H1 (cell line): ENCODE data around the gene ZNF496. TPM values are rescaled to one million over a fixed set of nuclear protein-coding genes. Genes with fewer than 3 reads are reported as not detected.

Experiments used
- CTCF ChIA-PET: fragments of 300-600 bp; sonication (Branson Sonifier 250); formaldehyde crosslinking; loops from one replicate; lab custom pipeline; 2021; ENCODE audit not compliant: partially characterized antibody; lab: Charles Lee
- POLR2A ChIA-PET: fragments of 300-600 bp; sonication (Branson Sonifier 250); formaldehyde crosslinking; loops from one replicate; lab custom pipeline; 2021; ENCODE audit warnings: inconsistent platforms; ENCODE audit not compliant: partially characterized antibody; lab: Charles Lee
- DNase-seq, 2 experiments: peaks; one replicate each; pipeline versions ENCODE4 v3.0.0 to v3.0.0-alpha.2; 2010 to 2022; ENCODE audit warnings: low spot score in 2 of 2, low read depth in 1 of 2, mixed read lengths in 1 of 2
- FAIRE-seq: peaks from 2 replicates; lab custom pipeline; 2011; peaks lifted over from hg19 to GRCh38; lab: Jason Lieb, UNC
- H2AFZ ChIP-seq: 2 replicates; pipeline ENCODE4 v1.8.1; 2012; ENCODE audit warnings: low read length, inconsistent platforms
- H2AK5ac ChIP-seq: 2 replicates; pipeline ENCODE4 v1.6.1; 2013; ENCODE audit warnings: low read depth, low read length
- H2BK120ac ChIP-seq: replicated peaks from 2 replicates; pipeline ENCODE3; 2013; ENCODE audit warnings: low read depth, low read length, inconsistent platforms
- H2BK12ac ChIP-seq: 2 replicates; pipeline ENCODE4 v1.6.1; 2013; ENCODE audit warnings: low read depth, low read length
- H2BK15ac ChIP-seq: 2 replicates; pipeline ENCODE4 v1.6.1; 2013; ENCODE audit warnings: low read length
- H2BK20ac ChIP-seq: 2 replicates; pipeline ENCODE4 v1.6.1; 2013; ENCODE audit warnings: low read length
- H2BK5ac ChIP-seq: 2 replicates; pipeline ENCODE4 v1.6.1; 2013; ENCODE audit warnings: low read depth, low read length
- H3K14ac ChIP-seq: 2 replicates; pipeline ENCODE4 v1.6.1; 2013; ENCODE audit warnings: inconsistent platforms; ENCODE audit not compliant: insufficient read length
- H3K18ac ChIP-seq: 2 replicates; pipeline ENCODE4 v1.6.1; 2013; ENCODE audit warnings: low read length; ENCODE audit errors: extremely low read depth
- H3K23ac ChIP-seq: 2 replicates; pipeline ENCODE4 v1.6.1; 2013; ENCODE audit warnings: inconsistent platforms; ENCODE audit not compliant: insufficient read length
- H3K23me2 ChIP-seq: 2 replicates; pipeline ENCODE4 v1.6.1; 2013; ENCODE audit warnings: low read depth, low read length
- H3K27ac ChIP-seq: 2 replicates; pipeline ENCODE4 v1.6.1; 2011; ENCODE audit warnings: low read depth, low read length, inconsistent platforms
- H3K27me3 ChIP-seq, 4 experiments: replicated peaks in 1 of 4; 1 replicate in 1 of 4; 2 replicates in 3 of 4; pipeline versions ENCODE4 v1.6.1 to v1.8.1; 2011 to 2013; ENCODE audit warnings: low read length in 3 of 4, mild to moderate bottlenecking in 3 of 4, inconsistent platforms in 2 of 4, mixed read lengths in 2 of 4, moderate library complexity in 1 of 4; ENCODE audit not compliant: control insufficient read depth in 3 of 4, insufficient read depth in 3 of 4; ENCODE audit errors: extremely low read depth in 1 of 4
- H3K36me3 ChIP-seq, 4 experiments: 2 replicates each; pipeline versions ENCODE4 v1.6.1 to v1.8.1; 2011 to 2013; ENCODE audit warnings: mild to moderate bottlenecking in 4 of 4, low read length in 3 of 4, moderate library complexity in 2 of 4, control low read depth in 1 of 4, inconsistent platforms in 1 of 4; ENCODE audit not compliant: insufficient read depth in 4 of 4, control insufficient read depth in 2 of 4
- H3K4ac ChIP-seq: replicated peaks from 2 replicates; pipeline ENCODE3; 2013; ENCODE audit warnings: low read length, low read depth, mixed read lengths, inconsistent platforms; ENCODE audit not compliant: insufficient read length
- H3K4me1 ChIP-seq, 4 experiments: replicated peaks in 1 of 4; 1 replicate in 1 of 4; 2 replicates in 3 of 4; pipeline versions ENCODE4 v1.6.1 to v1.8.1; 2011 to 2013; ENCODE audit warnings: low read length in 3 of 4, inconsistent platforms in 2 of 4, mixed read lengths in 1 of 4; ENCODE audit not compliant: insufficient read depth in 4 of 4, control insufficient read depth in 3 of 4
- H3K4me2 ChIP-seq, 2 experiments: 2 replicates each; pipeline versions ENCODE4 v1.6.1 to v1.8.1; 2011 to 2013; ENCODE audit warnings: low read depth in 2 of 2, low read length in 2 of 2, control low read depth in 1 of 2, inconsistent platforms in 1 of 2, mild to moderate bottlenecking in 1 of 2; ENCODE audit not compliant: insufficient read depth in 1 of 2
- H3K4me3 ChIP-seq, 4 experiments: fragments of 200-600, 300-600 bp in 1 of 4; sonication (generic), shearing (Covaris generic), sonication (Bioruptor Twin) in 1 of 4; 2 replicates each; pipeline versions ENCODE4 v1.5.1 to v1.8.1; 2011 to 2016; ENCODE audit warnings: low read length in 4 of 4, low read depth in 3 of 4, control low read depth in 2 of 4, inconsistent platforms in 2 of 4, mild to moderate bottlenecking in 2 of 4, mixed read lengths in 1 of 4, moderate library complexity in 1 of 4; ENCODE audit not compliant: insufficient read depth in 2 of 4; ENCODE audit errors: extremely low read depth in 1 of 4
- H3K56ac ChIP-seq: replicated peaks from 2 replicates; pipeline ENCODE3; 2013; ENCODE audit warnings: low read depth, mild to moderate bottlenecking, mixed read lengths, low read length, inconsistent platforms; ENCODE audit not compliant: insufficient read length
- H3K79me1 ChIP-seq: 2 replicates; pipeline ENCODE4 v1.6.1; 2013; ENCODE audit warnings: low read depth, low read length, control low read depth
- H3K79me2 ChIP-seq, 2 experiments: 2 replicates each; pipeline versions ENCODE4 v1.6.1 to v1.8.1; 2012 to 2013; ENCODE audit warnings: low read length in 2 of 2, mild to moderate bottlenecking in 2 of 2, inconsistent platforms in 1 of 2; ENCODE audit not compliant: insufficient read depth in 2 of 2, control insufficient read depth in 1 of 2
- H3K9ac ChIP-seq, 4 experiments: replicated peaks in 1 of 4; 1 replicate in 1 of 4; 2 replicates in 3 of 4; pipeline versions ENCODE4 v1.6.1 to v1.8.1; 2011 to 2013; ENCODE audit warnings: low read depth in 3 of 4, low read length in 3 of 4, control low read depth in 2 of 4, mild to moderate bottlenecking in 2 of 4, moderate library complexity in 2 of 4, inconsistent platforms in 1 of 4; ENCODE audit errors: extremely low read depth in 1 of 4
- H3K9me3 ChIP-seq, 2 experiments: 2 replicates each; pipeline versions ENCODE4 v1.6.1 to v1.8.1; 2012 to 2013; ENCODE audit warnings: mild to moderate bottlenecking in 2 of 2, moderate library complexity in 2 of 2, control low read depth in 1 of 2, inconsistent platforms in 1 of 2, low read depth in 1 of 2, low read length in 1 of 2, mixed read lengths in 1 of 2; ENCODE audit not compliant: insufficient read depth in 2 of 2
- H4K20me1 ChIP-seq, 2 experiments: replicated peaks in 1 of 2; 2 replicates each; pipeline versions ENCODE3 to v1.8.1; 2011 to 2013; ENCODE audit warnings: inconsistent platforms in 2 of 2, low read length in 2 of 2, mild to moderate bottlenecking in 1 of 2; ENCODE audit not compliant: insufficient read depth in 2 of 2, control insufficient read depth in 1 of 2
- H4K5ac ChIP-seq: 2 replicates; pipeline ENCODE4 v1.6.1; 2013; ENCODE audit warnings: low read length, low read depth, mixed read lengths, inconsistent platforms; ENCODE audit not compliant: insufficient read length
- H4K8ac ChIP-seq: 2 replicates; pipeline ENCODE4 v1.8.0; 2013; ENCODE audit warnings: mild to moderate bottlenecking, moderate library complexity, low read length, inconsistent platforms; ENCODE audit not compliant: insufficient read depth; ENCODE audit errors: extremely low read depth
- H4K91ac ChIP-seq: replicated peaks from 2 replicates; pipeline ENCODE3; 2013; ENCODE audit warnings: low read length, mixed read lengths, inconsistent platforms; ENCODE audit not compliant: insufficient read length
- CBX5 ChIP-seq: fragments of 300-800, 300-1000 bp; sonication (generic); IDR thresholded peaks from 2 replicates; pipeline ENCODE4 v1.7.1; 2016; ENCODE audit warnings: antibody characterized with exemption, low read length, low read depth
- JUN ChIP-seq: IDR thresholded peaks from 2 replicates; pipeline ENCODE4 v1.6.1; 2011; ENCODE audit warnings: low read depth, mild to moderate bottlenecking, improper control_type of control experiment, low read length
- MAFK ChIP-seq: IDR thresholded peaks from 2 replicates; pipeline ENCODE4 v1.6.1; 2012; ENCODE audit warnings: low read depth, mild to moderate bottlenecking, improper control_type of control experiment, low read length
- NRF1 ChIP-seq: IDR thresholded peaks from 2 replicates; pipeline ENCODE4 v1.6.1; 2011; ENCODE audit warnings: mild to moderate bottlenecking, low read depth, low read length, improper control_type of control experiment
- POLR2A ChIP-seq, 2 experiments: IDR thresholded peaks; 1 replicate in 1 of 2; 2 replicates in 1 of 2; pipeline ENCODE4 v1.6.1; 2011; ENCODE audit warnings: low read depth in 2 of 2, low read length in 2 of 2, mild to moderate bottlenecking in 2 of 2; ENCODE audit errors: control extremely low read depth in 1 of 2
- SAP30 ChIP-seq: fragments of 300-600 bp; sonication (generic); IDR thresholded peaks from 2 replicates; pipeline ENCODE4 v1.7.1; 2012; ENCODE audit warnings: low read length, moderate library complexity, mild to moderate bottlenecking, inconsistent platforms; ENCODE audit not compliant: insufficient read depth, insufficient replicate concordance
- SIX5 ChIP-seq: IDR thresholded peaks from 2 replicates; pipeline ENCODE4 v1.6.1; 2011; ENCODE audit warnings: mild to moderate bottlenecking, low read depth, low read length
- SP4 ChIP-seq: IDR thresholded peaks from 2 replicates; pipeline ENCODE4 v1.6.1; 2012; ENCODE audit warnings: low read length, inconsistent platforms
- WGBS, 2 experiments: shearing (Covaris generic) in 1 of 2; methylation state at CpG; one replicate each; pipeline versions ENCODE4 v1.1.6 to v1.1.7; 2013 to 2015; ENCODE audit warnings: low lambda C conversion rate in 2 of 2, mixed read lengths in 2 of 2, inconsistent platforms in 1 of 2, low coverage in 1 of 2, missing lambda C conversion rate in 1 of 2; ENCODE audit not compliant: insufficient replicate concordance in 2 of 2, insufficient coverage in 1 of 2, insufficient read length in 1 of 2; ENCODE audit errors: extremely low coverage in 1 of 2, missing lambda C conversion rate in 1 of 2; 5-methylcytosine and 5-hydroxymethylcytosine counted together
- polyA plus RNA-seq, 7 experiments: library from polyadenylated mRNA; depleted of rRNA in 3 of 7; stranded (reverse) in 5 of 7; unstranded in 2 of 7; fragments of >200 nt in 5 of 7; fragments of 200-250 nt in 2 of 7; gene quantifications; 1 replicate in 5 of 7; 2 replicates in 1 of 7; 4 replicates in 1 of 7; pipeline versions ENCODE4 v1.2.1 to v1.2.3, GENCODE V29; 2011 to 2013; ENCODE audit warnings: missing spikeins in 2 of 7, mixed read lengths in 2 of 7
- total RNA-seq: library from RNA; stranded (reverse); fragmentation: NEBNext Ultra II Directional; extraction: Animal tissue kit (Norgen Biotek cat#: 25700); gene quantifications from 2 replicates; pipeline ENCODE4 v1.2.1, GENCODE V29; 2021
- TF ChIP-seq, protein P1 (sequence below): IDR thresholded peaks from 2 replicates; pipeline ENCODE4 v1.6.1; 2011; ENCODE audit warnings: low read length, improper control_type of control experiment
- TF ChIP-seq, protein P2 (sequence below): IDR thresholded peaks from 2 replicates; pipeline ENCODE4 v1.6.1; 2012; ENCODE audit warnings: low read length, inconsistent platforms
- TF ChIP-seq, protein P3 (sequence below): IDR thresholded peaks from 2 replicates; pipeline ENCODE4 v1.6.1; 2011; ENCODE audit warnings: low read depth, mild to moderate bottlenecking, low read length; ENCODE audit not compliant: insufficient read depth

The ZNF496 gene
- total and polyA plus RNA-seq, 2 of the 8 experiments (the other 6 are each of a cell fraction or from before 2014, with no cell fraction given): 27.9 to 71.4 TPM

DNA sequence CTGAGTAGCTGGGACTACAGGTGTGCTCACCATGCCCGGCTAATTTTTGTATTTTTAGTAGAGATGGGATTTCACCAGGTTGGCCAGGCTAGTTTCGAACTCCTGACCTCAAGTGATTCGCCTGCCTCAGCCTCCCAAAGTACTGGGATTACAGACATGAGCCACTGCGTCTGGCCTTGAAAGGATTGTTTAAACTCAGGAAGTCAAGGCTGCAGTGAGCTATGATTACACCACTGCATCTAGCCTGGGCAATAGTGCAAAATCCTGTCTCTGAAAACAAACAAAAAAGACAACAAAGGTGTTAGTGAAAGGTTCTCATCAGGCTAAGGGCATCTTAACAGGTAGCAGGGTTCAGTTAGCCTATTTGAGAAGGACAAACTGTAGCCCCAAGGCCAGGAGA, 14.2 kb upstream of the ZNF496 start:
- Histone ChIP-seq H3K4me1 (no peaks in the 10 kb centered on the region; a peak in 1 of 7 replicates), H4K20me1 (peaks cover 2 to 8% of the 10 kb centered on the region in 2 experiments), H3K27me3 (no peaks in the 10 kb centered on the region), H2BK120ac (no peak overlapping the region), H2AFZ (no peak overlapping the region), H3K23ac (no peak overlapping the region), H2BK15ac (no peak overlapping the region), H3K18ac (no peak overlapping the region), H4K8ac (no peak overlapping the region), H3K79me2 (no peaks in the 10 kb centered on the region), H2AK5ac (no peak overlapping the region), H2BK12ac (no peak overlapping the region), H3K4me2 (no peak overlapping the region), H3K9me3 (no peaks in the 10 kb centered on the region), H3K9ac (no peak overlapping the region), H3K23me2 (no peaks in the 10 kb centered on the region), H4K5ac (no peak overlapping the region), H3K4me3 (no peak overlapping the region), H3K14ac (no peak overlapping the region), H2BK20ac (no peak overlapping the region), H3K56ac (no peak overlapping the region), H3K79me1 (no peaks in the 10 kb centered on the region; the same call in 1 of the 2 replicates), H3K27ac (no peak overlapping the region), H3K4ac (no peak overlapping the region), H2BK5ac (no peak overlapping the region), H3K36me3 (no peaks in the 10 kb centered on the region), H4K91ac (no peak overlapping the region)
- TF ChIP-seq, protein P1, sequence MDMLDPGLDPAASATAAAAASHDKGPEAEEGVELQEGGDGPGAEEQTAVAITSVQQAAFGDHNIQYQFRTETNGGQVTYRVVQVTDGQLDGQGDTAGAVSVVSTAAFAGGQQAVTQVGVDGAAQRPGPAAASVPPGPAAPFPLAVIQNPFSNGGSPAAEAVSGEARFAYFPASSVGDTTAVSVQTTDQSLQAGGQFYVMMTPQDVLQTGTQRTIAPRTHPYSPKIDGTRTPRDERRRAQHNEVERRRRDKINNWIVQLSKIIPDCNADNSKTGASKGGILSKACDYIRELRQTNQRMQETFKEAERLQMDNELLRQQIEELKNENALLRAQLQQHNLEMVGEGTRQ: no peak
- no peak for TF ChIP-seq NRF1
- no peak for TF ChIP-seq POLR2A (IDR thresholded peaks at IDR 0.05; ENCODE audit: control extremely low read depth in 1 of 2, low read depth in 2 of 2, low read length in 2 of 2)
- TF ChIP-seq, protein P2, sequence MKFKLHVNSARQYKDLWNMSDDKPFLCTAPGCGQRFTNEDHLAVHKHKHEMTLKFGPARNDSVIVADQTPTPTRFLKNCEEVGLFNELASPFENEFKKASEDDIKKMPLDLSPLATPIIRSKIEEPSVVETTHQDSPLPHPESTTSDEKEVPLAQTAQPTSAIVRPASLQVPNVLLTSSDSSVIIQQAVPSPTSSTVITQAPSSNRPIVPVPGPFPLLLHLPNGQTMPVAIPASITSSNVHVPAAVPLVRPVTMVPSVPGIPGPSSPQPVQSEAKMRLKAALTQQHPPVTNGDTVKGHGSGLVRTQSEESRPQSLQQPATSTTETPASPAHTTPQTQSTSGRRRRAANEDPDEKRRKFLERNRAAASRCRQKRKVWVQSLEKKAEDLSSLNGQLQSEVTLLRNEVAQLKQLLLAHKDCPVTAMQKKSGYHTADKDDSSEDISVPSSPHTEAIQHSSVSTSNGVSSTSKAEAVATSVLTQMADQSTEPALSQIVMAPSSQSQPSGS: no peak
- TF ChIP-seq MAFK: no peak
- TF ChIP-seq JUN: no peak
- no peak for TF ChIP-seq SIX5
- no peak for TF ChIP-seq CBX5
- TF ChIP-seq SAP30: no peak
- TF ChIP-seq SP4: no peak
- TF ChIP-seq, protein P3, sequence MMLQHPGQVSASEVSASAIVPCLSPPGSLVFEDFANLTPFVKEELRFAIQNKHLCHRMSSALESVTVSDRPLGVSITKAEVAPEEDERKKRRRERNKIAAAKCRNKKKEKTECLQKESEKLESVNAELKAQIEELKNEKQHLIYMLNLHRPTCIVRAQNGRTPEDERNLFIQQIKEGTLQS: no peak
- 94% methylated on average over 4 of the region's 4 CpGs; no CpG with 5 or more reads in 1 of the 2 experiments for WGBS, 2 experiments
- FAIRE-seq: no peak
- CTCF ChIA-PET: interaction anchor here (0.7 to 1.9 kb wide), 2 partner anchors 27 to 44 kb away, joined by 3 to 8 read pairs; no protein-coding TSS in a partner anchor
- POLR2A ChIA-PET: interaction anchor here (0.7 to 5.0 kb wide), 4 partner anchors 10 to 281 kb away, joined by 3 to 53 read pairs (median 4); partner anchors contain the start of gene ZNF496
- no peak for DNase-seq
